Activated T-cell treated with anti-CD3 and anti-CD28 coated beads, Interleukin-2, amount 50 U/mL, for 72 hours (primary cell): ENCODE measurements around the gene MT1M. TPM values are rescaled to one million over a fixed set of nuclear protein-coding genes. Genes with fewer than 3 reads are reported as not detected.
"Not testable (repeated sequence)": the region's sequence is repeated elsewhere in the genome, so short reads cannot be mapped to it uniquely, and the experiment has no call there.

Experiments used
- ATAC-seq, 2 donors: fragments of 150-1000 bp; cut with Tn5 transposase; replicated peaks in 1 of 2; 2 replicates each; pipeline ENCODE4 v1.10.0; 2021; ENCODE audit warnings: moderate library complexity in 2 of 2, mild to moderate bottlenecking in 1 of 2
- DNase-seq, 2 donors: peaks; one replicate each; pipeline ENCODE4 v3.0.0; 2021 to 2022; ENCODE audit warnings: mixed read lengths in 1 of 2
- H3K27ac Mint-ChIP-seq: one replicate; pipeline ENCODE4 v1.8.0; 2022; ENCODE audit warnings: mild to moderate bottlenecking, moderate library complexity, mixed read lengths
- H3K27me3 Mint-ChIP-seq: one replicate; pipeline ENCODE4 v1.8.0; 2022; ENCODE audit warnings: low read depth, mixed read lengths
- H3K36me3 Mint-ChIP-seq, 2 donors: one replicate each; pipeline ENCODE4 v1.8.0; 2022; ENCODE audit warnings: mixed read lengths in 2 of 2, mild to moderate bottlenecking in 1 of 2; ENCODE audit not compliant: insufficient read depth in 2 of 2
- H3K4me1 Mint-ChIP-seq: one replicate; pipeline ENCODE4 v1.8.0; 2022; ENCODE audit warnings: low read depth, mixed read lengths
- H3K4me3 Mint-ChIP-seq, 2 donors: one replicate each; pipeline ENCODE4 v1.8.0; 2022; ENCODE audit warnings: mild to moderate bottlenecking in 2 of 2, mixed read lengths in 2 of 2, moderate library complexity in 2 of 2
- H3K9me3 Mint-ChIP-seq, 2 donors: one replicate each; pipeline ENCODE4 v1.8.0; 2022; ENCODE audit warnings: mixed read lengths in 2 of 2
- total RNA-seq, 2 donors: library from RNA; stranded (reverse); gene quantifications; one replicate each; pipeline ENCODE4 v1.2.3, GENCODE V29; 2022

Gene MT1M
- total RNA-seq, 2 donors from 2014 or later, result 0.91 TPM; not detected in 1

DNA sequence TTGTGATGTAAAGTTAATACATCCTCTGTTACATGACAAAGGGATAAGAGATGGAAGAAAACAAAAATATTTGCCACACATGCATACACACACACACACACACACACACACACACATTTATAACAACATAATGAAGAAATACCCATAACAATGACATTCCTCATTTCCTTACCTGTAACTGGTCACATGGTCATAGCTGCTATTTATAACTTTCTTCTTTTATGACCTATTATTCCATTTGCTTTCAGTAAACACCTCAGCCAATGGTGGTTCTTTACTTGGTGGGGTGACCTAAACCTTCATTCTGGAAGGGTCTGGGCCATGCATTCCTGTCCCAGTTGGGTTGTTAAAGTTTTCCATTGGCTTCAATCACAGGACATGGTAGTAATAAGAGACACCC is 18.8 kb upstream of the MT1M start:
- Mint-ChIP-seq H3K36me3 (peaks cover 2 to 10% of the 10 kb centered on the region in 2 donors), H3K9me3 (peaks cover 0 to 3% of the 10 kb centered on the region in 2 donors), H3K27me3 (no peaks in the 10 kb centered on the region), H3K4me3 (peak overlapping the region; percentile 47 to 61), H3K4me1 (peaks cover 88% of the 10 kb centered on the region), H3K27ac (peak overlapping the region; percentile 42)
- DNase-seq (no peak), ATAC-seq (no peak)

DNA sequence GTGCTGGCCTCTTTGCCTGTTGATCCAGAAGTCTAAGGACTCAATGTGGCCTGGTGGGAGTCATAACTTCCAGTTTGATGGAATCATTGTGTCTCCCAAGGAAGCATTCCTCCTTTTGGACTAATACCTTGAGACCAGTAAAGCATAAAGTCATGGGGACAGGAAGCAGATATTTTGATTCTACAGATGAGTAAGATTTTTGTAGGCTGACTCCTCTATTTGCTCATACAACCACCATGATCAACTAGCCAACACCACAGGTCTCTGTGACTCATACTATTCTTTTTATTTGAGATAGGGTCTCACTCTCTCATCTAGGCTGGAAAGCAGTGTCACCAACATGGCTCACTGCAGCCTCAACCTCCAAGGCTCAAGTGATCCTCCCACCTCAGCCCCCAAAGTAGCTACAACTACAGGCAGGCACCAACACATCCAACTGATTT is 17.9 kb upstream of the MT1M start:
- H3K36me3 Mint-ChIP-seq, result peaks cover 0 to 2% of the 10 kb centered on the region in 2 donors
- peaks cover 0 to 3% of the 10 kb centered on the region in 2 donors for H3K9me3 Mint-ChIP-seq
- H3K4me3 Mint-ChIP-seq, result peak overlapping the region; percentile 47 to 61
- peaks cover 86% of the 10 kb centered on the region for H3K4me1 Mint-ChIP-seq
- DNase-seq (peak in 1 of 2 donors; percentile 71), ATAC-seq (peak; percentile 83 to 84)
- H3K27ac Mint-ChIP-seq, result peak overlapping the region; percentile 42
- no peaks in the 10 kb centered on the region for H3K27me3 Mint-ChIP-seq

DNA sequence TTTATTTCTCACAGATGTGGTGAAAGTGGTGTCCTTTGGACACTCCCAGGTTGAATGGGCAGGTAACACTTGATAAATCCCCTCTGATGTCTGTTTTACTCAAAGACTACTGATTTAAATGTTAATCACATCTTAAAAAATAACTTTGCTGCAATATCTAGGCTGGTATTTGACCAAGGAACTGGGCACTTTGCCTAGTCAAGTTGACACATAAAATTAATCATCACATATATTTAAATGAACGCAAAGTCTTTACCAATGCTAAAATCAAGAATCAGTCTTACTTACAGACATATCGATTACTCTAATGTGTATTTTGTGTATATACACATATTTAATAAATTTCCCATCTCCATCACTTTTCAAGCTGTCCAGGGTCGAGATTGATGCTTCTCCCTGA is 17.1 kb upstream of the MT1M start:
- ATAC-seq (no peak), DNase-seq (no peak)
- no peak overlapping the region for H3K27ac Mint-ChIP-seq
- peak overlapping the region; percentile 47 to 61 for H3K4me3 Mint-ChIP-seq
- H3K4me1 Mint-ChIP-seq, result peaks cover 78% of the 10 kb centered on the region
- peaks cover 0 to 2% of the 10 kb centered on the region in 2 donors for H3K36me3 Mint-ChIP-seq
- H3K9me3 Mint-ChIP-seq, result peaks cover 0 to 3% of the 10 kb centered on the region in 2 donors
- no peaks in the 10 kb centered on the region for H3K27me3 Mint-ChIP-seq

DNA sequence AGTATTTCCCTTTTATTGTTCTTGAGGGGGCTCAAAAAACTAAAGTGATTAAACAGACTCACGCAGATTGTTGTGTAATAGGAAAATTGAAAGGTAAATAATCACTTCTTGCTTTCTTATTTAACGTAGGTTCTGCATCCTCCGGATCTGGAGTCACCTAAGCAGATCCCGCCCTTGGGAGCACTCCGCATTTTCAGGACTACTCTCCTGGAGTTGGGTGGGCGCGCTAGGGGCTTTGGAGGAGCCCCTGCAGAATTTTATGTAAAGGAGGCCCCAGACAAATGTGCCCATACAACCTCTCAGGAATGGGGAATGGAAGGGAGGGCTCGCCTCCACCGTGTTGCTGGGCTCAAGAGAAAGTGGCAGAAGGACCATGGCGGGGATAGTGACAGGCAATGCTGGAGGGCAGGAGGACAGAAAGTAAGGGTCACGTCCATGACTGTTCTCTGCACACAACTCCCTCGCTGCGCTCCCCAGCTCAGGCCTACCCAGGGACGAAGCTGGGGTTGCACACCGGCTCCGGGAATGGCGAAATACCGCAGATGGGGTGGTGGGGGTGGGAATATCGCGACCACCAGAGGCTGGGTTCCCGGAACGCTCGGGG is 15.7 kb upstream of the MT1M start:
- ATAC-seq (no peak), DNase-seq (no peak)
- H3K36me3 Mint-ChIP-seq, result peaks cover 0 to 2% of the 10 kb centered on the region in 2 donors
- H3K4me3 Mint-ChIP-seq, result peak overlapping the region; percentile 67 to 83
- no peak overlapping the region for H3K27ac Mint-ChIP-seq
- no peaks in the 10 kb centered on the region for H3K27me3 Mint-ChIP-seq
- H3K9me3 Mint-ChIP-seq, result peaks cover 0 to 3% of the 10 kb centered on the region in 2 donors
- peaks cover 64% of the 10 kb centered on the region for H3K4me1 Mint-ChIP-seq

DNA sequence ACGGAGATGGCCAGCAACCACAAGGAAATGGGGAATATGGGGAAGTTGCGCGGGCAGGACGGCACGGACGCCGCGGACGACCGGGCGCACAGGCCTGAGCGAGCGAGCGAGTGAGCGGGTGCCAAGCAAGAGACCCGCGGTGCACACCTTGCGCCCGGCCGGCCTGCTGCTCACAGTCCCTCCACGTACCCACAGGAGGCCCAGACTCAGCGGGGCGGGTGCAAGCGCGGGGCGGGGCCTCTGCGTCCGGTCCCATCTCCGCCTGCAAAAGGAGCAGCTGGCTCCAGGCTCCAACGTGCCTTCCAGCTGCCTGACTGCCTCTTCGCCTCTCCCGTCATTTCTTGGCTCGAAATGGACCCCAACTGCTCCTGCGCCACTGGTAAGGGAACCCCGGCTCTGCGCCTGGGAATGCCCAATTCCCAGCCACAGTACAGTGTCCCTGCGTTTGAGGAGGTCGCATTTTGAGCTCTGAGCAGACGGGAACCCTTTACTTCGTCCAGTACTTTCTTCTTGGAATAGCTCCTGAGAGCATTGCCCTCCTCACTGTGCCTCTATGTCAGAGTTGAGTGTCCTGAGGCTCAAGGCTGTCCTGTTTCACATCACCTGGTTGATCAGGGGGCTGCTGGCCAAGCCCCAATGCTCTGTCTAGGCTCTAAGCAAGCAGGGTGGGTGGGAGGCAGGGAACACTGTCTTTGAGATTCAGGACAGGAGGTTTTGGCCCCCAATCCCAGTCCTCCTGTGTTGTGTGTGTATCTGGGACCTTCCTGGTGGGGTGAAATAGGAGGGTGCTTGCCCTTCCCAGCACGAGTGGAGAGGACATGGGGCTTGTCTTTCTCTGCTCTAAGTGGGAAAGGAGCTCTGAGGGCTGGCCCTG is 15.0 kb upstream of the MT1M start:
- DNase-seq (peak; percentile 77 to 84), ATAC-seq (peak; percentile 59 to 71)
- Mint-ChIP-seq H3K9me3 (peaks cover 0 to 3% of the 10 kb centered on the region in 2 donors), H3K36me3 (peaks cover 0 to 2% of the 10 kb centered on the region in 2 donors), H3K4me3 (peak overlapping the region; percentile 67 to 83), H3K4me1 (peaks cover 60% of the 10 kb centered on the region), H3K27ac (no peak overlapping the region), H3K27me3 (no peaks in the 10 kb centered on the region)

DNA sequence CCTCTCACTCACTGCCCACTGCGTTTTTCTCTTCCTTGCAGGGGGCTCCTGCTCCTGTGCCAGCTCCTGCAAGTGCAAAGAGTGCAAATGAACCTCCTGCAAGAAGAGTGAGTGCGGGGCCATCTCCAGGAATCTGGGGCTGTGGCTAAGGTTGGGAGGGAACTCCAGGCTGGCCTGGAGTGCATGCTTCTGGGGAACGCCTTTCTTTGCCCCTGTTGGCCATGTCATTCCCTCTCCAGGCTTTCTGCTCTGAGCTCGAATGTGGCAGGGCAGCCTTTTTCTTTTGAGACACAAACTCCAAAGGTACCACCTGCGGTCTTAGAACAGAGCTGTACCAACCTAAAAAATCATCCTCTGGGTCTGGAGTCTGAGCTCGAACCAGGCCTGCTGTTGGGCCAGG is 14.3 kb upstream of the MT1M start:
- no peak for ATAC-seq
- H3K4me1 Mint-ChIP-seq, result peaks cover 53% of the 10 kb centered on the region

DNA sequence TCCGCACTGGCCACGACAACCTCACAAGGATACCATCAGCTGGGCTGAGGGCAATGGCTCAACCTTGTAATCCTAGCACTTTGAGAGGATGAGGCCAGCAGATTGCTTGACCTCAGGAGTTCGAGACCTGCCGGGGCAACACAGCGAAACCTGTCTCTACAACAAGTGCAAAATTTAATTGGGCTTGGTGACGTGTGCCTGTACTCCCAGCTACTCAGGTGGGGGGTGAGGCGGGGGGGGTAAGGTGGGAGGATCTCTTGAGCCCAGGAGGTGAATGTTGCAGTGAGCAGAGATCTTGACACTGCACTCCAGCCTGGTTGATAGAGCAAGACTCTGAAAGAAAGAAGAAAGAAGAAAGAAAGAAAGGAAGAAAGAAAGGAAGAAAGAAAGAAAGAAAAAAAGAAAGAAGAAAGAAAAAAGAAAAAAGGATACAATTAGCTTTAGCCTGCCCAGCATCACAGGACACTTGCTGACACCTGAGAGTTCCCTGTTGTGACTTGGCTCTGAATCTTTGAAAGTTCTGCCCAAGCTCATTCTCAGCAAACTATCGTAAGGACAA is 12.0 kb upstream of the MT1M start:
- H3K27me3 Mint-ChIP-seq, result no peaks in the 10 kb centered on the region
- H3K27ac Mint-ChIP-seq, result no peak overlapping the region
- H3K36me3 Mint-ChIP-seq, result peaks cover 0 to 4% of the 10 kb centered on the region in 2 donors
- peaks cover 0 to 3% of the 10 kb centered on the region in 2 donors for H3K9me3 Mint-ChIP-seq
- ATAC-seq (no peak), DNase-seq (no peak)
- H3K4me3 Mint-ChIP-seq, result no peak overlapping the region
- H3K4me1 Mint-ChIP-seq, result peaks cover 30% of the 10 kb centered on the region

More for the DNA sequence above, 14.3 kb upstream of the MT1M start:
- Mint-ChIP-seq H3K27me3 (no peaks in the 10 kb centered on the region), H3K4me3 (peak overlapping the region in 1 of 2 donors; percentile 83), H3K27ac (no peak overlapping the region), H3K9me3 (peaks cover 0 to 3% of the 10 kb centered on the region in 2 donors), H3K36me3 (peaks cover 0 to 1% of the 10 kb centered on the region in 2 donors)
- no peak for DNase-seq

DNA sequence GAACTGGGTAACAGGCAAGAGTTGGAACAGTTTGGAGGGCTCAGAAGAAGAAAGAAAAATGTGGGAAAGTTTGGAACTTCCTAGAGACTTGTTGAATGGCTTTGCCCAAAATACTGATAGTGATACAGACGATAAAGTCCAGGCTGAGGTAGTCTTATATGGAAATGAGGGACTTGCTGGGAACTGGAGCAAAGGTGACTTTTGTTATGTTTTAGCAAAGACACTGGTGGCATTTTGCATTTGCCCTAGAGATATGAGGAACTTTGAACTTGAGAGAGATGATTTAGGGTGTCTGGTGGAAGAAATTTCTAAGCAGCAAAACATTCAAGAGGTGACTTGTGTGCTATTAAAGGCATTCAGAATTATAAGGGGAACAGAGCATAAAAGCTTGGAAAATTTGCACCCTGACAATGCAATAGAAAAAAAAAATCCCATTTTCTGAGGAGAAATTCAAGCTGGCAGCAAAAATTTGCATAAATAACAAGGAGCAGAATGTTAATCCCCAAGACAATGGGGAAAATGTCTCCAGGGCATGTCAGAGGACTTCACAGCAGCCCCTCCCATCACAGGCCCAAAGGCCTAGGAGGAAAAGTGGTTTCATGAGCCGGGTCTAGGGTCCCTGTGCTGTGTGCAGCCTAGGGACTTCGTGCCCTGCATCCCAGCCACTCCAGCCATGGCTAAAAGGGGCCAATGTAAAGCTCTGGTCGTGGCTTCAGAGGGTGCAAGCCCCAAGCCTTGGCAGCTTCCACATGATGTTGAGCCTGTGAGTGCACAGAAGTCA is 10.6 kb upstream of the MT1M start:
- not testable (repeated sequence) for H3K9me3 Mint-ChIP-seq, H3K36me3 Mint-ChIP-seq, H3K27ac Mint-ChIP-seq, ATAC-seq, DNase-seq, H3K4me3 Mint-ChIP-seq, H3K27me3 Mint-ChIP-seq
- H3K4me1 Mint-ChIP-seq, result peaks cover 28% of the 10 kb centered on the region

DNA sequence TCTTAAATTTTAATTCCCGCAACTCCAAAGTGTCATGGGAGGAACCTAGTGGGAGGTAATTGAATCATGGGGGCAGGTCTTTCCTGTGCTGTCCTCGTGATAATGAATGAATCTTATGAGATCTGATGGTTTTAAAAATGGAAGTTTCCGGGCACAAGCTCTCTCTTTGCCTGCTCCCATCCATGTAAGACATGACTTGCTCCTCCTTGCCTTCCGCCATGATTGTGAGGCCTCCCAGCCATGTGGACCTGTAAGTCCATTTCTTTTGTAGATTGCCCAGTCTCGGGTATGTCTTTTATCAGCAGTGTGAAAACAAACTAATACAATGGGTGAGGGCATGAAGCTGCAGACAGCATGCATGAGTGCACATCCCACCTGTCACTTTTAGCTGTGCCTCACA is 9.3 kb upstream of the MT1M start:
- peaks cover 17% of the 10 kb centered on the region for H3K4me1 Mint-ChIP-seq
- not testable (repeated sequence) for H3K27ac Mint-ChIP-seq, DNase-seq, H3K4me3 Mint-ChIP-seq, ATAC-seq, H3K9me3 Mint-ChIP-seq, H3K36me3 Mint-ChIP-seq, H3K27me3 Mint-ChIP-seq

DNA sequence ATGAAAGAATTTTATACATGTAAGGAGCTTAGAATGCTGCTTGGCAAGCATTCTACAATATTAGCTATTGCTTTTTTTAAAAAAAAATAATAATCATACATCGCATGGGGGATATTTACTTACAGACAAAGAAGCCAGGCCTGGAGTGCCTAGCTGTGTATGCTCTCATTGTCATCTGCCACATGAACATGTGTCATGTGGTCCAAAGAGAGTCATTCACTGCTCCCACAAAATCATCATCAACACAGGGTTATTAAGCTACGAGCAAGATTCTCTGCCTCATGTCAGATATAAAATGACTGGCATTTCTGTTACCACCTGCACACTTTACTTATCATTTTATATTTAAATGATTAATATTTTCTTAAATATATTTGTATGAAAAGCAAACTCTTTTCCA is 8.8 kb upstream of the MT1M start:
- Mint-ChIP-seq H3K4me1 (peaks cover 13% of the 10 kb centered on the region), H3K36me3 (peaks cover 0 to 4% of the 10 kb centered on the region in 2 donors), H3K9me3 (peaks cover 0 to 3% of the 10 kb centered on the region in 2 donors), H3K4me3 (no peak overlapping the region), H3K27ac (no peak overlapping the region), H3K27me3 (no peaks in the 10 kb centered on the region)
- DNase-seq, result no peak
- ATAC-seq, result no peak

DNA sequence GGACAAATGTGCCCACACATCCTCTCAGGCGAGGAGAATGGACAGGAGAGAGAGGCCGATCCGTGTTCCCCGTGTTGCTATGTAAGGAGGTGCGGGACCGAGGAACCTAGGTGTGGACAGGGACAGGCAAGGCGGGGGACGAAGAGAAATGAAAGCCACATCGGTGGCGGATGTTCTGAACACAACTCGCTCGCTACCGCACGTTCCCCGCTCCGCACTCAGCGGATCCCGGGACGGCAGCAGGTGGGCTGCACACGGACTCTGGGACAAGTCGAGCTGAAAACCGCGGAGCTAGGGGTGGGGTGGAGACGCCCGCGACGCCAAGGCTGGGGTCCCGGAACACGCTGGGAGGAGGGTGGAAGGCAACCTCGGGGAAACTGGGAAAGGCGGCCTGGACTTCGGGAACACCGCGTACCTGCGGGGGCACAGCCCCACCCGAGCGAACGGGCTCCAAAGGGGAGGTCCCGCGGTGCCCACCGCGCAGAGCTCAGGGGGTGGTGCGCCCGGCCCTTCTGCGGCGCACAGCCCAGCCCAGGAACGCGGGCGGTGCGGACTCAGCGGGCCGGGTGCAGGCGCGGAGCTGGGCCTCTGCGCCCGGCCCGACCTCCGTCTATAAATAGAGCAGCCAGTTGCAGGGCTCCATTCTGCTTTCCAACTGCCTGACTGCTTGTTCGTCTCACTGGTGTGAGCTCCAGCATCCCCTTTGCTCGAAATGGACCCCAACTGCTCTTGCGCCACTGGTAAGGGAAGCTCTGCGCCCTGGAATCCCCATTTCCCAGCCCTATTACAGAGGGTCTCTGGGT is 7.1 kb upstream of the MT1M start, which contains the start of gene MT1E:
MT1E (plus strand) TSS at position 642 of the 803 bp plus-strand sequence; CDS start at position 713, 71 bp downstream.
- peak within 1 kb of the TSS; percentile 88 to 95 for H3K4me3 Mint-ChIP-seq
- H3K4me1 Mint-ChIP-seq, result peaks cover 15% of the 10 kb centered on the region
- peaks cover 0 to 3% of the 10 kb centered on the region in 2 donors for H3K9me3 Mint-ChIP-seq
- H3K27me3 Mint-ChIP-seq, result peaks cover 6% of the 10 kb centered on the region
- peak; percentile 96 for ATAC-seq
- DNase-seq, result peak; percentile 79 to 84
- H3K27ac Mint-ChIP-seq, result peak within 1 kb of the TSS; percentile 74
- H3K36me3 Mint-ChIP-seq, result peaks cover 0 to 4% of the 10 kb centered on the region in 2 donors
